ENCODE measurements around the gene FOXJ1.

Gene FOXJ1

DNA sequence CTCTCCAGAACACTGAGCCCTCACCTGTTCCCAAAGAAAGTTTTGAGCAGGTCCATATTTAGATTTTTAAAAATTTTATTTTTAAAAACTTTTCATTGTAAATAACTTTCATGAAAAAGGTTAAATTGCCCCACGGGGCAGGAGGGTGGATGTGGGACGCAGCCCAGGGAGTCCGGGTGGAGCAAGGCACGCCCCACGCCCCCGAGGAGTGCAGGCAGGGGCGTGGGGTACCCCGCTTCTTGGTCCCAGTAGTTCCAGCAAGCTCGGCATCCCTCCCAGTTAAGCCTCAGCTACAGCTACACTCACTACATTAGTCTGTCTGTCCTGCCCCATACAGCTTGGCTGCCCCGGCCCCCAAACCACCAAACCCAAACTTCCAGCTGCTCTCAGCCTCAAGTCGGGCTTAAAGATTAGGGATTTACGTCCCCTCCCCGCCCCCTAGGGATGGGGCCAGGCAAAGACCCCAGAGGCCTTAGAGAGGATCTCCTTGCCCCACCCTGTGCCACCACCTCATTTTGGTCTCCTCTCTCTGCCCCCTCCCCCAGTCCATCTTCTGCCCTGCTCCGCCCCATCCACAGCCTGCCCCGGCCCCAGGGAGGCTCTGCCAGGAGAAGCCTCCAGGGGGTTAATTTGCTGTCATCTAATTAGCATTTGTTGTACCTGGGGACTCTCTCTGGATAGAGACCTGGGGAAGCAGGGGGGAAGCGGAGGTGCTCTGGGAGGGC is 4.6 kb downstream of the FOXJ1 start:
- peaks cover 40 to 74% (median 66%) of the 10 kb centered on the region in 5 donors for H3K27me3 ChIP-seq (ENCODE audit: control insufficient read depth in 5 of 5, insufficient read depth in 4 of 5, low read length in 5 of 5)
- no peaks in the 10 kb centered on the region for H3K9me3 ChIP-seq (ENCODE audit: control insufficient read depth in 5 of 5, low read length in 5 of 5)
- H3K27ac ChIP-seq (ENCODE audit: low read depth, low read length): no peak overlapping the region
- H3K4me3 ChIP-seq (ENCODE audit: low read depth in 1 of 5, low read length in 5 of 5): no peak overlapping the region
- H3K4me1 ChIP-seq (ENCODE audit: control insufficient read depth in 5 of 5, insufficient read depth in 5 of 5, low read length in 5 of 5): peaks cover 4 to 57% (median 41%) of the 10 kb centered on the region in 5 donors
- H3K9ac ChIP-seq (ENCODE audit: low read length in 5 of 5): no peak overlapping the region
- H3K36me3 ChIP-seq (ENCODE audit: control insufficient read depth in 5 of 5, insufficient read depth in 5 of 5, low read length in 5 of 5): no peaks in the 10 kb centered on the region

DNA sequence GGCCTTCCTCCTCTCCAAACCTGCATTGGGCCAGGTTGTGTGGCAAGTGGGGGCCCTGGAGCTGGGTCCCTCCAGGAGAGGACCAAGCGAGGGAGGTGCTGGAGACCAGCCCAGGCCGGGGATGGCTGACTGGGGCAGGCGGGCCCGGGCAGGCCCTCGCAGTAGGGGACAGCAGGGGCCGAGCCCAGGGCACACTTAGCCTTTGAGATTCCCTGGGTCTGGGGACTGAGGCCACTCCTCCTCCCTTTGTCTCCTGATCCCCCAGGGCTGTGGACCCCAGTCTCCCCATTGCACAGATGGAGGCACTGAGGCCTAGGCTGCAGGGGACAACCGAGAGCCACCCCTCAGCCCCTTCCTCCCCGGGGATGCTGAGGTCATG is 5.2 kb downstream of the FOXJ1 start:
- Histone ChIP-seq H3K9ac (ENCODE audit: low read length in 5 of 5) (no peak overlapping the region), H3K4me1 (ENCODE audit: control insufficient read depth in 5 of 5, insufficient read depth in 5 of 5, low read length in 5 of 5) (peaks cover 4 to 54% (median 40%) of the 10 kb centered on the region in 5 donors), H3K36me3 (ENCODE audit: control insufficient read depth in 5 of 5, insufficient read depth in 5 of 5, low read length in 5 of 5) (no peaks in the 10 kb centered on the region), H3K27me3 (ENCODE audit: control insufficient read depth in 5 of 5, insufficient read depth in 4 of 5, low read length in 5 of 5) (peaks cover 40 to 80% (median 72%) of the 10 kb centered on the region in 5 donors), H3K27ac (ENCODE audit: low read depth, low read length) (no peak overlapping the region), H3K4me3 (ENCODE audit: low read depth in 1 of 5, low read length in 5 of 5) (no peak overlapping the region), H3K9me3 (ENCODE audit: control insufficient read depth in 5 of 5, low read length in 5 of 5) (no peaks in the 10 kb centered on the region)

DNA sequence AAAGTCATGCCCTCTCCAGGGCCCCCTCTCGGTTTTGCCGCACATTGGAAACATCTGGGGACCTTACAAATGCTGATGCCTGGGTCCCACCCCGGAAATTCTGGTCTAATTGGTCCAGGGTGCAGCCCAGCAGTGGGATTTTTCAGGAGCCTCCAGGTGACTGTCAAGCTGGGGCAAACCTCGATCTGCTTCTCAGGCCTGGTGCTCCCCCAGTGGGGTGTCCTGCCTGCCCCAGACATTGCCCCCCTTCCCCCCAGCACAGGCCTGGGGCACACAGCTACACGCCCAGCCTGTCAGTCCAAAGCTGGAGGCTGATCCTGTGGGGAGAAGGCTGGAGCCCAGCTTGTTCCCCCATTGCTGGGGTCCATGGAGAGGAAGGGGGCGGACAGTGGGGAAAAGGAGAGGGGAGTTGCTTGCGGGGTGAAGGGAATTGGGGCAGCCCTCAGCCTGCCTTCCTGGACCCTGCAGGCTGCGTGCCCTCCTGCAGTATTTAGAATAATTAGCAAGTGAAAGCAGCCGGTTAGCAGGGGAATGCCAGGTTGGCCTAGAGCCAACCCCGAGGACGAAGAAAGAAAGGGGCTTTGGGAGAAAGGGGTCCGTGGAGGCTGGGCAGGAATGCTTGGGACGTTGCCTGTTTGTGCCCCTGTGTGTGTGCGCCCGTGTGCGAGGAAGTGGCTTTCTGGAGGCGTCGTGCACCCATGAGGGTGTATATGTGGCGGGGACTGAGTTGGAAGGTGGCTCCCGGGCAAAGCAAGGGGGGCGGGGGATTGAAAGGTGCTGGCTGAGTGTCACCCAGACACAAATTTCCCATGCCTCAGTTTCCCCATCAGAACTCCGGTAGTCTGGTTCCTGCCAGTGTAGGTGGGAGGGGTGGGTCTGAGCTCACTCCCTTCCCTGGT is 5.9 kb downstream of the FOXJ1 start:
- no peak overlapping the region for H3K9ac ChIP-seq (ENCODE audit: low read length in 5 of 5)
- H3K36me3 ChIP-seq (ENCODE audit: control insufficient read depth in 5 of 5, insufficient read depth in 5 of 5, low read length in 5 of 5): no peaks in the 10 kb centered on the region
- no peak overlapping the region for H3K27ac ChIP-seq (ENCODE audit: low read depth, low read length)
- H3K9me3 ChIP-seq (ENCODE audit: control insufficient read depth in 5 of 5, low read length in 5 of 5): no peaks in the 10 kb centered on the region
- H3K4me3 ChIP-seq (ENCODE audit: low read depth in 1 of 5, low read length in 5 of 5): no peak overlapping the region
- H3K27me3 ChIP-seq (ENCODE audit: control insufficient read depth in 5 of 5, insufficient read depth in 4 of 5, low read length in 5 of 5): peaks cover 36 to 78% (median 75%) of the 10 kb centered on the region in 5 donors
- peaks cover 4 to 48% (median 34%) of the 10 kb centered on the region in 5 donors for H3K4me1 ChIP-seq (ENCODE audit: control insufficient read depth in 5 of 5, insufficient read depth in 5 of 5, low read length in 5 of 5)

DNA sequence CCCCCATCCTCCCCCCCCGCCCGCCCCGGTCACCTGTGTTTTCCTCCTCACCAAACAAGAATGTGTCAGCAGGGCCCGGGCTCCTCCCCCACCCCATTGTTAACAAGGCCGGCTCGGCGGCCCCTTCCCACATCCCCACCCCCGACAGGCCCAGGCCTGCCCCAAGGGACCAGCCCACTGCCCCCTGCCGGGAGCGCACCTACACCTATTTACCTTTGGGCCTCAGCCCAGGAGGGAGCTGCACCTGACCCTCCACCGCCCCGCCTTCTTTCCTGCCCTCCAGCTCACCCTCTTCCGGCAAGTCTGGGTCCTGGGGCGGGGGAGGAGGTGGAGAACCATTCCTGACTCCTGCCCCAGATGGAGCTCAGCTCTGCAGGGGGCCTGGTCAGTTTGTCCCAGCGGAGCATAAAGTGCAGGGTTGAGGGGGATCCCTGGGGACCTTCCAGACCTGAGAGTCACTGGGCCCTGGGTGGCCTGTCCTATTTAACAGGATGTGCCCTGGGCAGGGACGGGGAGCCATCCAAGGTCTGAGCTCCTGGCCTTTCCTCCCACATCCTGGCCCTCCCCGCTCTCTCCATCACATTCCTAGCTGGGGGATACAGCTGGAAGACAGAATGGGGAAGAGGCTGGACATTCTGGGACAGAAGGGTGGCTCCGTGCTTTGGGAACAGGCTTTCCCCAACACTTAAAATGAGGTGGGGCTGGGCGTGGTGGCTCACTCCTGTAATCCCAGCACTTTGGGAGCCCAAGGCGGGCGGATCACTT is 8.3 kb downstream of the FOXJ1 start:
- Histone ChIP-seq H3K27me3 (ENCODE audit: control insufficient read depth in 5 of 5, insufficient read depth in 4 of 5, low read length in 5 of 5) (peaks cover 25 to 56% (median 52%) of the 10 kb centered on the region in 5 donors), H3K36me3 (ENCODE audit: control insufficient read depth in 5 of 5, insufficient read depth in 5 of 5, low read length in 5 of 5) (no peaks in the 10 kb centered on the region), H3K9me3 (ENCODE audit: control insufficient read depth in 5 of 5, low read length in 5 of 5) (no peaks in the 10 kb centered on the region), H3K4me3 (ENCODE audit: low read depth in 1 of 5, low read length in 5 of 5) (no peak overlapping the region), H3K4me1 (ENCODE audit: control insufficient read depth in 5 of 5, insufficient read depth in 5 of 5, low read length in 5 of 5) (peaks cover 2 to 33% (median 17%) of the 10 kb centered on the region in 5 donors), H3K9ac (ENCODE audit: low read length in 5 of 5) (no peak overlapping the region), H3K27ac (ENCODE audit: low read depth, low read length) (no peak overlapping the region)

DNA sequence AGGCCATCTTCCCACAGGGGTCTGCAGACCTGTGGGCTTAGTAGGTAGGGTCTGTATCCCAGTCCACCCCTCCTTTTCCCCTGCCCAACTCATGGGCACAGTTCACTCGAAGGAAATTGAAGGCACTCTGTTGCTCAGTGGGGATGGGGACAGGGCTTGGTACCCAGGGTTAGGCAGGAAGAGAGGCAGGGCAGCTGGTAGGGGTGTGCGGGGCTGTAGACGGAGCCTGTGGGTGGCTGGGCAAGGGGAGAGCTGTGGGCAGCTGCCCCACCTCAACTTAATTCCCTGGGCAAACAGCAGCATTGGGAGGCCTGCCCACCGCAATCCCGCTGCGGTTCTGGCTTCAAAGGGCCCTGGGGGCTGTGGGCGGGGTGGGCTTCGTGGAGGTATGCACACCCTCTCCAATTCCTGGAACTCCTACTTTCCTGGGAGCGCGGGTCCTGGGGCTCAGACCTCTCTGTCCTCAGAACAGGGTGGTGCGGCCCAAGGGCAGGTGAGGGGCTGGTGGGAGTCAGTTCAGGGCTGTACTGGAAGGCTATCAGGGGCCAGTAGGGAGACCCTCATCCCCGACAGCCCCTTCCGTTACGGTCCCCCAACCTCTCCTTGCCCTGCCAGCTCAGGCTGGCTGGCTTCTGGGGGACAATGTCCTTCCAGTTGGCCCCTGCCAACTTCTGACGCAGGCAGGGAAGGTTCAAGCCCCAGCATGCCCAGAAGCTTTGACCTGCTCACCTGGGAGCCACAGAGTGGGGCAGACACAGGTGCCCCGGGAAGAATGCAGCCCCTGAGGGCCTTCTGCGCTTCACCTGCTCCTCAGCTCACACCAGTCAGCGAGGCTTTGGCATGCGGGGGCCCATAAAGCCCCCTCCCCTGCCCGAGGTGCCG is 9.1 kb downstream of the FOXJ1 start:
- Histone ChIP-seq H3K27ac (ENCODE audit: low read depth, low read length) (no peak overlapping the region), H3K9ac (ENCODE audit: low read length in 5 of 5) (no peak overlapping the region), H3K27me3 (ENCODE audit: control insufficient read depth in 5 of 5, insufficient read depth in 4 of 5, low read length in 5 of 5) (peaks cover 19 to 48% (median 44%) of the 10 kb centered on the region in 5 donors), H3K36me3 (ENCODE audit: control insufficient read depth in 5 of 5, insufficient read depth in 5 of 5, low read length in 5 of 5) (no peaks in the 10 kb centered on the region), H3K4me1 (ENCODE audit: control insufficient read depth in 5 of 5, insufficient read depth in 5 of 5, low read length in 5 of 5) (peaks cover 2 to 33% (median 12%) of the 10 kb centered on the region in 5 donors), H3K9me3 (ENCODE audit: control insufficient read depth in 5 of 5, low read length in 5 of 5) (no peaks in the 10 kb centered on the region), H3K4me3 (ENCODE audit: low read depth in 1 of 5, low read length in 5 of 5) (no peak overlapping the region)

DNA sequence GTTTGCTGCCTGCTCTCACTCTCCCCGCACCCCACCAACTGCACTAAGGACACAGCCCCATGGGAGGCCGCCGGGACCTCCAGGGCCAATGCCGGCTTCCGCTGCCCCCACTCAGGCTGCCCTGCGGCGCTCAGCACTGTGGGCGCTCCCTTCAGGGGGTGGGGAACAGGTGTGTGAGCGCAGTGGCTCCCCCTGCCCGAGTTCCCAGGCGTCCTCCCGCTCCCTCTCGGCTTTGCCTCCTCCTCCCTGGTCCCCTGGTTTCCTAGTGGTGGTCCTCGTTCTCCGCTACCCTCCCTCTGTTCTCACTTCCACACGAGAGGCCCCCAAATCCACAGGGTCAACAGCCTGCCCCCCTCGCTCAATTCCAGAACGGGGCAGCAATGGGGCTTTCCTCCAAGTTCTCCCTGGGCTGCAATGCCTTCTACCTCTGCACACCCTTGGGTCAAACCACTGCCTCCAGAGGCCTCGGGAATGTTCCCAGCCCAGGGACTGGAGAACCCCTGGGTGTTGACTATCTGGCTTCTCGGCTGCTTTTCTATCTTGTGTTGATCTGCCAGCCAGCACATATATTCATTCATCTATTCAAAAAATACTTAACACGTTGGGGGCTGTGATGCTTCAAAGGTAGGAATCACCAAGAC is 9.9 kb downstream of the FOXJ1 start:
- peaks cover 19 to 44% (median 41%) of the 10 kb centered on the region in 5 donors for H3K27me3 ChIP-seq (ENCODE audit: control insufficient read depth in 5 of 5, insufficient read depth in 4 of 5, low read length in 5 of 5)
- H3K27ac ChIP-seq (ENCODE audit: low read depth, low read length): no peak overlapping the region

DNA sequence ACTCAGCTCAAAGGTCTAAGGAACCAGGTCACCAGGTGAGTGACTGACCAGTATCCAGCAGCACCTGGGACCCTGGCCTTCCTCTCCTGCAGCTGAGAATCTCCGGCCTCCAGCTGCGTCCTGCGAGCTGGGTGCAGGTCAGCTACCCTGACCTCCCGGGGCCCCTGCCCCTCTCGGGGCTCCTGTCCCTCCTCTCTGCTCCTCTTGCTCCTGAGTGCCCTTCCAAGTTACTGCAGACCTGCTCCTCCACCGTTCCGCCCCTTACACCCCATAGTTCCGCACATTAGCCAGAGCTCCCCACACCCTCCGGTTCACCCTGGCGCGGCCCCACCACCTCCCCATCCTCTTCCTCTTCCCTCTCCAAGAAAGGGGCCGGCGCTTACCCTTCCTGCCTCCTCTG is 10.6 kb downstream of the FOXJ1 start:
- Histone ChIP-seq H3K4me3 (ENCODE audit: low read depth in 1 of 5, low read length in 5 of 5) (no peak overlapping the region), H3K36me3 (ENCODE audit: control insufficient read depth in 5 of 5, insufficient read depth in 5 of 5, low read length in 5 of 5) (no peaks in the 10 kb centered on the region), H3K27ac (ENCODE audit: low read depth, low read length) (no peak overlapping the region), H3K4me1 (ENCODE audit: control insufficient read depth in 5 of 5, insufficient read depth in 5 of 5, low read length in 5 of 5) (peaks cover 2 to 33% (median 12%) of the 10 kb centered on the region in 5 donors), H3K27me3 (ENCODE audit: control insufficient read depth in 5 of 5, insufficient read depth in 4 of 5, low read length in 5 of 5) (peaks cover 13 to 39% (median 37%) of the 10 kb centered on the region in 5 donors), H3K9ac (ENCODE audit: low read length in 5 of 5) (no peak overlapping the region), H3K9me3 (ENCODE audit: control insufficient read depth in 5 of 5, low read length in 5 of 5) (no peaks in the 10 kb centered on the region)

More for the DNA sequence above, 9.9 kb downstream of the FOXJ1 start:
- no peaks in the 10 kb centered on the region for H3K9me3 ChIP-seq (ENCODE audit: control insufficient read depth in 5 of 5, low read length in 5 of 5)
- no peaks in the 10 kb centered on the region for H3K36me3 ChIP-seq (ENCODE audit: control insufficient read depth in 5 of 5, insufficient read depth in 5 of 5, low read length in 5 of 5)
- peaks cover 2 to 33% (median 12%) of the 10 kb centered on the region in 5 donors for H3K4me1 ChIP-seq (ENCODE audit: control insufficient read depth in 5 of 5, insufficient read depth in 5 of 5, low read length in 5 of 5)
- no peak overlapping the region for H3K4me3 ChIP-seq (ENCODE audit: low read depth in 1 of 5, low read length in 5 of 5)
- no peak overlapping the region for H3K9ac ChIP-seq (ENCODE audit: low read length in 5 of 5)

DNA sequence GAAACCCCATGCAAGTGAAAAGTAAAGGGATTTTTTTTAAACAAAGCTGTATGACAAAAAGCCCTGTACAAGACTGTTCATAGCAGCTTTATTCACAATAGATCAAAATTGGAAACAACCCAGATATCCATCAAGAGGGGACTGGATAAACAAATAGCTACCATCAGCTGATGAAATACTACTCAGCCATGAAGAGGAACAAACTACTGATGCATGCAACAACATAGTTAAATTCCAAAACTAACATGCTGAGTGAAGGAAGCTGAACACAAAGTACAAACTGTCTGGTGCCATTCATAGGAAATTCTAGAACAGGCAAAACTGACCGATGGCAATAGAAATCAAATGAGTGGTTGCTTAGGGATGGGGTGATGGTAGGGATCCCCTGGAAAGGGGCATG is 15.1 kb downstream of the FOXJ1 start:
- Histone ChIP-seq H3K27ac (ENCODE audit: low read depth, low read length) (no peak overlapping the region), H3K4me3 (ENCODE audit: low read depth in 1 of 5, low read length in 5 of 5) (no peak overlapping the region), H3K27me3 (ENCODE audit: control insufficient read depth in 5 of 5, insufficient read depth in 4 of 5, low read length in 5 of 5) (peaks cover 0 to 8% (median 8%) of the 10 kb centered on the region in 5 donors), H3K9ac (ENCODE audit: low read length in 5 of 5) (no peak overlapping the region), H3K4me1 (ENCODE audit: control insufficient read depth in 5 of 5, insufficient read depth in 5 of 5, low read length in 5 of 5) (peaks cover 0 to 23% (median 20%) of the 10 kb centered on the region in 5 donors), H3K9me3 (ENCODE audit: control insufficient read depth in 5 of 5, low read length in 5 of 5) (no peaks in the 10 kb centered on the region), H3K36me3 (ENCODE audit: control insufficient read depth in 5 of 5, insufficient read depth in 5 of 5, low read length in 5 of 5) (no peaks in the 10 kb centered on the region)

DNA sequence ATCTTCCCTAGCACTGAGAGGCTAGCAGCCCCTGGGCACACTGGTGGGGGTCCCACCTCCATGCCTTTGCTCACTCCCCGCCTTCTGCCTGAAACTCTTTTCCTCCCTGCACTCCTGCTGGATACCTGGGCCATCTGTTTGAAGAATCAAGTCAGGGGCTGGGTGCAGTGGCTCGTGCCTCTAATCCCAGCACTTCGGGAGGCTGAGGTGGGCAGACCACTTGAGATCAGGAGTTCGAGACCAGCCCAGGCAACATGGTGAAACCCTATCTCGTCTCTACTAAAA is 15.7 kb downstream of the FOXJ1 start:
- Histone ChIP-seq H3K27me3 (ENCODE audit: control insufficient read depth in 5 of 5, insufficient read depth in 4 of 5, low read length in 5 of 5) (peaks cover 0 to 4% (median 2%) of the 10 kb centered on the region in 5 donors), H3K9me3 (ENCODE audit: control insufficient read depth in 5 of 5, low read length in 5 of 5) (no peaks in the 10 kb centered on the region), H3K36me3 (ENCODE audit: control insufficient read depth in 5 of 5, insufficient read depth in 5 of 5, low read length in 5 of 5) (no peaks in the 10 kb centered on the region), H3K27ac (ENCODE audit: low read depth, low read length) (no peak overlapping the region), H3K4me1 (ENCODE audit: control insufficient read depth in 5 of 5, insufficient read depth in 5 of 5, low read length in 5 of 5) (peaks cover 0 to 20% (median 20%) of the 10 kb centered on the region in 5 donors), H3K4me3 (ENCODE audit: low read depth in 1 of 5, low read length in 5 of 5) (no peak overlapping the region), H3K9ac (ENCODE audit: low read length in 5 of 5) (no peak overlapping the region)

All from subcutaneous abdominal adipose tissue (tissue), 5 donors.